Naive B cell (primary cell): ENCODE data around the gene SORCS2. TPM values are rescaled to one million over a fixed set of nuclear protein-coding genes. Genes with fewer than 3 reads are reported as not detected.
A peak's percentile ranks its signal among the peaks of the same experiment; 100 is the strongest.

Source experiments
- ATAC-seq, 2 donors: fragments of 150-1000 bp; cut with Tn5 transposase; 2 replicates each; pipeline ENCODE4 v1.10.0; 2021; ENCODE audit warnings: low read depth in 2 of 2, mild to moderate bottlenecking in 2 of 2, moderate library complexity in 2 of 2
- DNase-seq: peaks from one replicate; pipeline ENCODE4 v3.0.0; 2022
- H3K27ac Mint-ChIP-seq, 6 donors: one replicate each; pipeline ENCODE4 v1.8.0; 2020 to 2022; ENCODE audit warnings: mild to moderate bottlenecking in 6 of 6, mixed read lengths in 6 of 6, moderate library complexity in 5 of 6, inconsistent platforms in 2 of 6
- H3K27me3 Mint-ChIP-seq, 3 donors: one replicate each; pipeline ENCODE4 v1.8.0; 2021 to 2022; ENCODE audit warnings: mixed read lengths in 3 of 3, mild to moderate bottlenecking in 1 of 3
- H3K36me3 Mint-ChIP-seq, 2 donors: one replicate each; pipeline ENCODE4 v1.8.0; 2020 to 2022; ENCODE audit warnings: mixed read lengths in 2 of 2, inconsistent platforms in 1 of 2, mild to moderate bottlenecking in 1 of 2
- H3K4me1 Mint-ChIP-seq, 3 donors: one replicate each; pipeline ENCODE4 v1.8.0; 2020 to 2022; ENCODE audit warnings: mixed read lengths in 3 of 3, inconsistent platforms in 1 of 3, mild to moderate bottlenecking in 1 of 3, moderate library complexity in 1 of 3
- H3K4me3 Mint-ChIP-seq, 8 donors: one replicate each; pipeline ENCODE4 v1.8.0; 2020 to 2022; ENCODE audit warnings: mild to moderate bottlenecking in 8 of 8, mixed read lengths in 8 of 8, moderate library complexity in 8 of 8, inconsistent platforms in 2 of 8
- H3K9me3 Mint-ChIP-seq, 7 donors: one replicate each; pipeline ENCODE4 v1.8.0; 2020 to 2022; ENCODE audit warnings: mixed read lengths in 7 of 7, mild to moderate bottlenecking in 5 of 7, inconsistent platforms in 2 of 7, moderate library complexity in 1 of 7
- polyA plus RNA-seq, 6 donors: library from polyadenylated mRNA; unstranded; fragments of 300-500 nt; fragmentation: Illumina TruSeq; gene quantifications; one replicate each; pipeline ENCODE4 v1.2.3, GENCODE V29; 2021; ENCODE audit warnings: low read depth in 6 of 6

SORCS2 gene
- polyA plus RNA-seq = not detected

DNA sequence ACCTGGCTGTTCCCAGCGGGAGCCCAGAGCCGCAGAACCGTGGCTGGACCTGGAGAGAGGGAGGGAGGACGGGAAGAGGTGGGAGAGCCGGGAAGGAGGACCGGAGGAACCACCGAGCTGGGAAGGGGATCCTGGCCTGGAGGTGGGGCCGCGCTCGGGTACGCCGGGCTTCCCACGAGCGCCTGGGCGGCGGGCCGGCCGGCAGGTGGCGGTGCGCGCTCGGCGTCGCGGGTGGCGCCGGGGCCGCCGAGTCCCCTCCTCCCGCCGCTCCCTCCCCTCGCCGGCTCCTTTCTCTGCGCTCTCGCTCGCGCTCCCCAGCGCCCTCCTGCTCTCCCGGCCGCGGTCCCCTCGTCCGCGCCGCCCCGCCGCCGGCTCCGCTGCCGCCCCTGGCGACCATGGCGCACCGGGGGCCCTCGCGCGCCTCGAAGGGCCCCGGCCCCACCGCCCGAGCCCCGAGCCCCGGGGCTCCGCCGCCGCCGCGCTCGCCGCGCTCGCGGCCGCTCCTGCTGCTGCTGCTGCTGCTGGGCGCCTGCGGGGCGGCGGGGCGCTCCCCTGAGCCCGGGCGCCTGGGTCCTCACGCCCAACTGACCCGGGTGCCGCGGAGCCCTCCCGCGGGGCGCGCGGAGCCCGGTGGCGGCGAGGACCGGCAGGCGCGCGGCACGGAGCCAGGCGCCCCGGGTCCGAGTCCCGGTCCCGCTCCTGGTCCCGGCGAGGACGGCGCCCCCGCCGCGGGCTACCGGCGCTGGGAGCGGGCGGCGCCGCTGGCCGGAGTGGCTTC lies at the start of gene SORCS2:
Gene SORCS2, plus strand, starts transcription at position 287 of the 778 bp plus-strand sequence.
- ATAC-seq = no peak
- Mint-ChIP-seq H3K4me3 (peak within 1 kb of the TSS in 6 of 8 donors; percentile 25 to 58 (median 44)), H3K27ac (no peak within 1 kb of the TSS), H3K36me3 (no peaks in the 10 kb centered on the region), H3K9me3 (no peaks in the 10 kb centered on the region), H3K27me3 (peaks cover 40 to 78% (median 71%) of the 10 kb centered on the region in 3 donors), H3K4me1 (peaks cover 0 to 5% (median 5%) of the 10 kb centered on the region in 3 donors)
- DNase-seq = no peak

- Mint-ChIP-seq H3K27ac (no peak overlapping the region), H3K36me3 (no peaks in the 10 kb centered on the region), H3K4me3 (no peak overlapping the region), H3K4me1 (no peaks in the 10 kb centered on the region), H3K27me3 (peaks cover 16 to 47% (median 38%) of the 10 kb centered on the region in 3 donors), H3K9me3 (peaks cover 0 to 2% (median 0%) of the 10 kb centered on the region in 7 donors)
- DNase-seq (no peak), ATAC-seq (no peak)
Observed at GRCh38 chr4:7144374-7145290, 47.7 kb upstream of the SORCS2 start.

DNA sequence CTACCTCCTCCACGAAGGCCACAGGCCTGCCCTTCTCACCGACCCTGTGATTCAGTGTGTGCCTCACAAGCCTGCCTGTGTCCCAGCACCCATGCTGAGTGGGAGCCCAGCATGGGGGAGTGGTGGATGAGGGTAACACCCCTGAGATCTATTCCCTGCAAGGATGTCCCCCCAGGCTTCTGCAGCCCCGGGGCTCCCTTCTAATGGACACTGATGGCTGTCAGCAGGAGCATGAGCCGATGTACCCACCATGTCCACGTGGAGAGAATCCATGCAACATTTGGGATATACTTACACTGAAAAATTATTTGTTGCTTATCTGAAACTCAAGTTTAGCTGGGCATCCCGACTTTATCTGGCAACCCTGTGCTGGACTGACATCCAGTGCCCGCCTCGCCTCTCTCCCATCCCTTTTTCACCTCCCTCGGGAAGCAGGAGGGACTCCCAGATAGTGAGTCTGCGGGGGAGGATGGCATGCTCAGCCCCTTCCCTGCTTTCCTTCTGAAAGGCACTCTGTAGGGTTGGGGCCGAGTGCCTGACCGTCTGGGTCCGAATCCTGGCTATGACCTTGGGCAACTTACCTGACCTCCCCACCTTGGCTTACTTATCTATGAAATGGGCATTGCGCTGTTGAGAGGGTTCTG lies 46.9 kb upstream of the SORCS2 start:
- Mint-ChIP-seq H3K27ac (no peak overlapping the region), H3K36me3 (no peaks in the 10 kb centered on the region), H3K9me3 (peaks cover 0 to 2% (median 0%) of the 10 kb centered on the region in 7 donors), H3K4me1 (no peaks in the 10 kb centered on the region), H3K27me3 (peaks cover 13 to 45% (median 31%) of the 10 kb centered on the region in 3 donors), H3K4me3 (no peak overlapping the region)
- ATAC-seq (no peak), DNase-seq (no peak)

- Mint-ChIP-seq H3K4me1 (no peaks in the 10 kb centered on the region), H3K27me3 (peaks cover 16 to 44% (median 30%) of the 10 kb centered on the region in 3 donors), H3K9me3 (peaks cover 0 to 2% (median 0%) of the 10 kb centered on the region in 7 donors), H3K36me3 (no peaks in the 10 kb centered on the region), H3K27ac (no peak overlapping the region), H3K4me3 (no peak overlapping the region)
- DNase-seq (no peak), ATAC-seq (no peak)
Observed at GRCh38 chr4:7146059-7146785, 46.1 kb upstream of the SORCS2 start.

DNA sequence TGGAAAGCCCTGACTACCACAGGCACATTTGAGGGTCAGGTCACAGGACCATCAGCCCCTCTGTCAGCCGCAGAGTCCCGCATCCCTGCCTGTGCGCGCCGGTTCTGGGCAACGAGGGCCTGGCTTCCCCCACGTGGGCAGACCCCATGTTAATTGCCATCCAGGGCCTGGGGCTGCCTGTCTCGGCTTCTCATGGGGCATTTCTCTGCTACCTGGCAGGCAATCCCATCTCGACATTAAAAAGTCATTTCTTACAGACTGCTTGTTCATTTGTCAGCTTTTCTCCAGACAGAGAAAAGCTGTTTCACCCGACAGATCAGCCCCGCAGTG lies 45.6 kb upstream of the SORCS2 start:
- Mint-ChIP-seq H3K27ac (no peak overlapping the region), H3K4me3 (no peak overlapping the region), H3K36me3 (no peaks in the 10 kb centered on the region), H3K27me3 (peaks cover 16 to 44% (median 30%) of the 10 kb centered on the region in 3 donors), H3K9me3 (peaks cover 0 to 2% (median 0%) of the 10 kb centered on the region in 7 donors), H3K4me1 (no peaks in the 10 kb centered on the region)
- no peak for DNase-seq
- no peak for ATAC-seq

DNA sequence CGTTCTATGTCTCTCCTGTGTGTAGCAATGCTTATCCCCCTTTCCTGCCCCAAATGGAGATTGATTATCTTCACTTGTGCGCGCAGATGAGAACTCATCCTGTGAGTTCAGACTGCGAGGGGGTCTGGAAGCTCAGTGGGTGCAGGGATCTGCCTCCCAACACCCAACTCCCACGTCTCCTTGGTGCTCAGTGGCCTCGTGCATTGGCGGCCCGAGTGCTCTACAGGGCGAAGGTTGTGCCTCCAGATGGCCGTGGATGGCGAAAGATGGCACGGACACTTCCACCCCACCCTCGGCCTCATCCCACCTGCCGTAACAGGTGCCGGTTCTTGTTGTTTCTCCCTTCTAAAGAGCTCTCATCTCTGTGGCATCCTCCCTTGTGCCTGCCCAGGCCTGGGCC lies 45.1 kb upstream of the SORCS2 start:
- H3K4me3 Mint-ChIP-seq = no peak overlapping the region
- ATAC-seq (no peak), DNase-seq (no peak)
- no peaks in the 10 kb centered on the region for H3K4me1 Mint-ChIP-seq
- peaks cover 16 to 44% (median 30%) of the 10 kb centered on the region in 3 donors for H3K27me3 Mint-ChIP-seq
- no peak overlapping the region for H3K27ac Mint-ChIP-seq
- H3K9me3 Mint-ChIP-seq = peaks cover 0 to 2% (median 0%) of the 10 kb centered on the region in 7 donors
- H3K36me3 Mint-ChIP-seq = no peaks in the 10 kb centered on the region

GRCh38 chr4:7147661-7148310 lies 44.6 kb upstream of the SORCS2 start:
- no peak overlapping the region for H3K27ac Mint-ChIP-seq

DNA sequence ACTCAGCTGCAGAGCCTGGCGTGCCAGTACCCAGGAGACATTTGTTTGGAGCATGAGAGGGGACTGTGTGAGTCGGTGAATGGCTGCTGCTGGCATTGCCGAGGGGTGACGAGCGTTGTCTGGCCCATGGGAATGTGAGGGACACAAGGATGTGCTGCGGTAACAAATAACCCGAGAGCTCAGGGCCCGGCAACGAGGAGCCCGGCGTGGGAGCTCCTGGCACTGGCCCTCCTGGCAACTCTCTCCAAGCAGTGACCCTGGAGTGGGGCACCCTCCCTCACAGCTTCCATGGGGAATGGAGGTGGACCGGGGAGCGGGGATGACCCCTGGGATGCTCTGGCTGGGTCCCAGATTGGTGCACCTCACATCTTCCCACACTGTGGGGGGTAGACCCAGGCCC lies 44.0 kb upstream of the SORCS2 start:
- Mint-ChIP-seq H3K4me1 (no peaks in the 10 kb centered on the region), H3K27ac (no peak overlapping the region), H3K4me3 (no peak overlapping the region), H3K36me3 (no peaks in the 10 kb centered on the region), H3K9me3 (peaks cover 0 to 2% (median 0%) of the 10 kb centered on the region in 7 donors), H3K27me3 (peaks cover 18 to 38% (median 24%) of the 10 kb centered on the region in 3 donors)
- ATAC-seq (no peak), DNase-seq (no peak)

More at GRCh38 chr4:7147661-7148310, 44.6 kb upstream of the SORCS2 start:
- Mint-ChIP-seq H3K4me1 (no peaks in the 10 kb centered on the region), H3K9me3 (peaks cover 0 to 2% (median 0%) of the 10 kb centered on the region in 7 donors), H3K27me3 (peaks cover 18 to 44% (median 30%) of the 10 kb centered on the region in 3 donors), H3K4me3 (no peak overlapping the region), H3K36me3 (no peaks in the 10 kb centered on the region)
- DNase-seq (no peak), ATAC-seq (no peak)

- peaks cover 0 to 2% (median 0%) of the 10 kb centered on the region in 7 donors for H3K9me3 Mint-ChIP-seq
- H3K27ac Mint-ChIP-seq = no peak overlapping the region
- H3K36me3 Mint-ChIP-seq = no peaks in the 10 kb centered on the region
- H3K27me3 Mint-ChIP-seq = peaks cover 21 to 36% (median 22%) of the 10 kb centered on the region in 3 donors
- H3K4me1 Mint-ChIP-seq = no peaks in the 10 kb centered on the region
- H3K4me3 Mint-ChIP-seq = no peak overlapping the region
- ATAC-seq (no peak), DNase-seq (no peak)
Observed at GRCh38 chr4:7150036-7150635, 42.2 kb upstream of the SORCS2 start.

- ATAC-seq (no peak), DNase-seq (no peak)
- Mint-ChIP-seq H3K36me3 (no peaks in the 10 kb centered on the region), H3K4me3 (no peak overlapping the region), H3K27me3 (peaks cover 28 to 34% (median 32%) of the 10 kb centered on the region in 3 donors), H3K9me3 (peaks cover 0 to 2% (median 0%) of the 10 kb centered on the region in 7 donors), H3K27ac (no peak overlapping the region), H3K4me1 (no peaks in the 10 kb centered on the region)
Observed at GRCh38 chr4:7151668-7152227, 40.6 kb upstream of the SORCS2 start.

GRCh38 chr4:7153711-7154110 lies 38.6 kb upstream of the SORCS2 start:
- DNase-seq (no peak), ATAC-seq (no peak)
- Mint-ChIP-seq H3K9me3 (peaks cover 0 to 2% (median 0%) of the 10 kb centered on the region in 7 donors), H3K36me3 (no peaks in the 10 kb centered on the region), H3K27me3 (peaks cover 33 to 39% (median 36%) of the 10 kb centered on the region in 3 donors), H3K4me1 (no peaks in the 10 kb centered on the region), H3K4me3 (no peak overlapping the region), H3K27ac (peak overlapping the region in 1 of 6 donors; percentile 64)
